ENCODE data around the gene SF3B3.

SF3B3 gene

DNA sequence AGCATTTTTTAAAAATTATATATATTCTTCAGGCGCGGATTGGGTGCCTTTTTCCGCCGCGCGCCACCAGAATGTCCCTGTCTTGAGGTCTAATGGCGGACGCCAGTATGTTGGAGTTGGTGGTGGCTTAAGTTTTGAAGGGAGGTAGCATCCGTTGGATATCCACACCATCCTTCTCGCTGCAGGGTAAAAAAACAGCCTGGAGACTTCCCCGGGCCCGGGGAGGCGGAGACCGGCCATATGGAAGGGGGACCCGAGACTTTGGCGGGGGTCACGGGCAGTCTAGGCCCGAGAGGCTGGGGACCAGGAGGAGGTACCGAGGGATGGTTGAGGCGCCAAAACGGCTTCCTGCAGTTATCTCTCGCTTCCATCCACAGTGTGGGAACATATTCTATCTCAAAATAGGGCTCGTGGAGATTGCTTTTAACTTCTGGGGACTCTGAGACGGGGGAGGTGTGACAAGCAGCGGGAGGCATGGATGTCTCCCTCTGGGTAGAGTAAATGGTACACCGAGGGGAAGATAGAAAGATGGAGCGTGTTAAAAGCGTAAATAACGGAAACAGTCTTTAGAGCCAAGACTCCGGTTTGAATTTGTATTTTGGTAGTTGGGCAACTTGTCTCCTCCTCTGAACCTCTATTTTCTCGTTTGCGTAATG lies at the start of gene SF3B3:
Gene SF3B3 (plus strand): TSS at position 74 of the 656 bp plus-strand sequence. CDS start 2,841 bp downstream, outside the sequence.
- DNase-seq: no peak

DNA sequence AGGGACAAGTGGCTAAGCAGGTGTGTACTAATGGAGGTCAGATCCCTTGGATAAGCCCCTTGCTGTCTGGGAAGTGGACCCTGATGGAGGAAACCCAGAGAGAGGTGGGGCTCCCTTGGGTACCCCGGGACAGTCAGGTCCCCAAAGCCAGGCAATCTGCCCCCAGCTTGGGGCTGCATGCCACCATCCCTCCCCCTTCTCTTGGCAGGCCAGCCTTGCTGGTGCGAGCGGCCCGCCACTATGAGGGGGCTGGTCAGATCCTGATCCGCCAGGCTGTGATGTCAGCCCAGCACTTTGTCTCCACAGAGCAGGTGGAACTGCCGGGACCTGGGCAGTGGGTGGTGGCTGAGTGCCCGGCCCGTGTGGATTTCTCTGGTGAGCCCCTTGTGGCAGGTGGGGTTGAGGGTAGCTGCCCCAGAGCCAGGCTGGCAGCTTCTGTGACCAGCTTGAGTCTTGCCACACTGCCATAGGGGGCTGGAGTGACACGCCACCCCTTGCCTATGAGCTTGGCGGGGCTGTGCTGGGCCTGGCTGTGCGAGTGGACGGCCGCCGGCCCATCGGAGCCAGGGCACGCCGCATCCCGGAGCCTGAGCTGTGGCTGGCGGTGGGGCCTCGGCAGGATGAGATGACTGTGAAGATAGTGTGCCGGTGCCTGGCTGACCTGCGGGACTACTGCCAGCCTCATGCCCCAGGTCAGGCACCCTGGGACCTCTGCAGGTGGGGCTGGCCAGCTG lies 49.1 kb upstream of the SF3B3 start:
- no peak for DNase-seq

DNA sequence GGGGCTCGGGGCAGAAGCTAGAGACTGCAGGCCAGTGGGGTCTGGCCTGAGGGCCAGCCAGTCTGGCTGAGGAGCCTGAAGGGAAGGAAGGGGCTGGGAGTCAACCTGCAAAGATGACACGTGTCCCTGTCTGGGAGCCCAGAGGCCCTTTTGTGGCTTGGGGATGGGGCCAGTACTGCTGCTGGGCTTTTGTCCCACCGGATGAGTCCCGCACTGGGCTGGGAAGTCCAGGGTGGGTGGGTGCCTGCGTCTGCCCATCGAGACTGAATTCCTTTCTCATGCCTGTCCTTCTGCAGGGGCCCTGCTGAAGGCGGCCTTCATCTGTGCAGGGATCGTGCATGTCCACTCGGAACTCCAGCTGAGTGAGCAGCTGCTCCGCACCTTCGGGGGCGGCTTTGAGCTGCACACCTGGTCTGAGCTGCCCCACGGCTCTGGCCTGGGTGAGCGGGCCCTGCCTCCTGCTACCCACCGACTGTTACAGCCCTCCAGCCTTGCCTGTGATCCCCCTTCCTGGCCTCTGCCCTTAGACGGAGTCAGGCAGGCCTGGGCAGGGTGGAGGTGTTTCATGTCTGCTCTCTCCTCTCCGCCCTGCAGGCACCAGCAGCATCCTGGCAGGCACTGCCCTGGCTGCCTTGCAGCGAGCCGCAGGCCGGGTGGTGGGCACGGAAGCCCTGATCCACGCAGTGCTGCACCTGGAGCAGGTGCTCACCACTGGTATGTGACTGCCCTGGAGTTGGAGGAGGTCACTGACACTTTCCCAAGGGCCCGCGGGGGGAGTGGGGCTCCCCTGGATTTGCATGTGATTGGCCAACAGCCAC lies 48.4 kb upstream of the SF3B3 start:
- no peak for DNase-seq

DNA sequence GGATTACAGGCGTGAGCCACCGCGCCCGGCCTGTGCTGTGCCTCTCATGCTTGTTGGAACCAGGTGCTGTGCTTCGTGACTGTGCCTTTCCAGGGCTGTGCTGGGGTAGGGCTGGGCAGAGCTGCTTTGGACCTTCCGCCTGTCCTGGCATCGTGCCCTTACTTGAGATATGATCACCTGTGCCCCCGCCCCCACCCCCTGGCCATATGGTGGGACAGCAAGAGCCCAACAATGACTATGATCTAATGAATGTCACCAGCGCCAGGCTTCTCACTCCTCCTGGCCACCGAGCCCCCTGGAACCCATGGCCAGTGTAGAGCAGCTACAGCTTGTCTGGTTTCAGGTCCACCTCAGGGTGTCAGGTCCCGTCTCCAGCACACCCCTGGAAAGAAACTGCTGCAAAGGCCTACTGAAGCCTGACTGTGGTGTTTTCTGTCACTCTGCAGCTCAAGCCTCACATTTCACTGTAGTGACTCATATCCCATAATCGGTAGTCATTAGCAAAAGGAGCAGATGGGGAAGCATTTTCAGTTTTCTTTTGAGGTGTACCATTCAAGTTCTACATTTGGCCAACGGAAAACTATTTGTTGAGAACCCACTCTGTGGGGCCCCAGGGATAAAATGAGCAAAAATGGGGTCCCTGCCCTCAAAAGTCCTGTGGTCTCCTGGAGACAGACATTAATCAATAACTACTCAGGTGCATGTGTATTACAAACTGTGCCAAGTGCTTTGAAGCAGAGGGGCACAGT lies 47.2 kb upstream of the SF3B3 start:
- no peak for DNase-seq

DNA sequence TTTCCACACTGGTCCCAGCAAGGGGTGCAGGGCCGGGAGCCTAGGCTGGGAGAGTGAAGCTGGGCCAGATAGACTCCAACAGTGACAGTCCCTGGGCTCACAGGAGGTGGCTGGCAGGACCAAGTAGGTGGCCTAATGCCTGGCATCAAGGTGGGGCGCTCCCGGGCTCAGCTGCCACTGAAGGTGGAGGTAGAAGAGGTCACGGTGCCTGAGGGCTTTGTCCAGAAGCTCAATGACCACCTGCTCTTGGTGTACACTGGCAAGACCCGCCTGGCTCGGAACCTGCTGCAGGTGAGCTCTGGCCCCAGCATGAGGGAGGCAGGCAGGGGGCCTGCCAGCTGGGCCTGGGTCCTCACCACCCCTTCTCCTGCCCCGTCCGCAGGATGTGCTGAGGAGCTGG lies 45.4 kb upstream of the SF3B3 start:
- no peak for DNase-seq

DNA sequence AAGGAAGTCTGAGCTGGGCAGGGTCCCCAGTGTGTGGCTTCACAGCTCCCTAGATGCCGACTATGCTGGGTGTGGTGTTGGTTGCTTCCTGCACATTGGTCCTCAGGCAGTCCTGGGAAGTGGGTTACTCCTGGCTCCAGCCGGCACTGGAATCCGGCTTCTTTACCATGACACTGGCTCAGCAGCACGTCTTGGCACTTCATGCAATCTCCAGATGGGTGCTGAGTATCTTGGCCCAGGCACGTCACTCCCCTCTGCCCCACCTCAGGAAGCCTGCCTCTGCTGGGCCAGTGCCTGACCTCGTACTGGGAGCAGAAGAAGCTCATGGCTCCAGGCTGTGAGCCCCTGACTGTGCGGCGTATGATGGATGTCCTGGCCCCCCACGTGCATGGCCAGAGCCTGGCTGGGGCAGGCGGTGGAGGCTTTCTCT lies 44.7 kb upstream of the SF3B3 start:
- no peak for DNase-seq

DNA sequence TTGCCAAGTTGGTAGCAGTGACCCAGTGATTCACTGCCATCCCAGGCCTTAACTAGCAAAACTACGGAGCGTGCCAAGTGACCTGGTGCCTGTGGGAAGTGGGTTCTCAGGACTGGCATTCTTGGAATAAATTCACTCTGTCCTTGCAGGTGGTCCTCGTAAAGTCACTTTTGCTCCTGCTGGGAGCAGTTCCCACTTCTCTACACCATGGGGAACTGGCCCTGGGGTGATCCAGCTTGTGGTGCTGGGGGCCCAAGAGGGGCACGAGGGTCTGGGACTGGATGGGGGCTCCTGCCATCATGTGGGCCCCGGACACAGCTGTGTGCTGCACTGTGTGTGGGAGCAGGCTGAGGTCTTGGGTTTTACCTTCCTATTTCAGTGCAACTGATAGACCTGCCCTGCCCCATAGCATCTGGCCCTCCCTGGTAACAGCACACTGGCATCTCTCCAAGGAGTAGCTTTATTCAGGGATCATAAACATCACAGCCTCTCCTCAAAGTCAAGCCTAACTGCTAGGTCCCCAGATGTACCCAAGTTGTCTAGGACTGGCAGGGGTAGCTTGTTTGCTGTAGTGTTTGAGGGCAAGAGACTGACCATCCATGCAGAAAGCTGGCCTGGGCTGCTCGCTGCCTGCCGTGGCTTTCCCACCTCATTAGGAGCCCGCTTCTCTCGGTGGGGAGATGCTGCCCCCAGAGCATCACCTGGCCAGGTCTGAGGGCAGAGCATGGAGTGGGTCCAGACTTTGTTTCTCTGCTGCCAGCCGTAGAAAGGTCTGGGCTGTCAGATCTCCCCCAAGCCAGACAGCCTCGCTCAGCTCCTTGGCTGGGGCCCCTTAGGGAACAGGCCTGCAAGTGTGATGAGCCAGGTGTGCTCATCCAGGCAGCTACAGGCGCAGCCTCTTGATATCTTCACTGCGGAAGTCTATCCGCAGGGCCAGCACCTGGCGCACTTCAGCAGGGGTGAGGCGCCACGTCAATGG lies 43.2 kb upstream of the SF3B3 start:
- DNase-seq: no peak

DNA sequence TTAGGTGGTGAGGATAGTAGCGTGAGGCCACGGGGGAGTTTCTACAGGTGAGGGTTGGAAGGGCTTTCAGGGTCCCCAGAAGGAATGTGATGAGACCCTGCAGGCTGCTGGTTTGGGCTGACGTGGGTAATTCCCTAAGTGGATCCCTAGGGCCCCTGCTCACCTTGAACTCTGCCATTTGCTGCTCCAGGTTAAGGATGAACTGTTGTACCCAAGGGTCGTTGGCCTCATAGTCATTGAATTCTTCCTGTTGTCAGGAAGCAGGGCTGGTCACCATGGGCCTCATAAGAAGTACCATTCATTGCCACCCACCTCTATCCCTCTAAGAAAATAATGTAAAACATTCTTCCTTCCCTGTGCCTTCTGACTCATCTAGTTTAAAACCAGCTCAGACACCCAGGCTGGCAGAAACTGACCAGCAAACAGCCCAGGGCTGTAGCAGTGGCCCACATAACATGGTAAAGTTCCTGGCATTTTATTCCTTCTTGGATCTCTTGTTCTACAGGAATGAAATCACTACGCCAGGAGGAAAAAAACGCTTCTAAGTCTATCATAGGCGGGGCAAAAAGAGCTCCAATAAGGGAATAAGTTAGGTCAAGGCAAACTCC lies 41.6 kb upstream of the SF3B3 start:
- no peak for DNase-seq

DNA sequence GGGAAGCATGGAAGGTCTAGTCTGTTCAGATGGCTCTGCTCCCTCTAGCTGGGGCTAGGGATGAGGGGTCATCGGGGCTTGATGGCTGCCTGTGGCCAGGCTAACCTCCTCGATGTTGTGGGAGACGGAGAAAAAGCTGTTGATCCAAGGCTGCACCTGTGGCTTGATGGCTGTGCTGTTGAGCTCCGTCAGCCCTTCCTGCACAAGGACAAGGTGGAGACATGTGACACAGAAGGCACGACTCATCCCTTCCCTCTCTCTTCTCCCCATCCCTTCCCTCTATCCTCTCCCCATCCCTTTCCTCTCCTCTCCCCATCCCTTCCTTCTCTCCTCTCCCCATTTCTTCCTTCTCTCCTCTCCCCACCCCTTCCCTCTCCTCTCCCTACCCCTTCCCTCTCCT lies 41.0 kb upstream of the SF3B3 start:
- DNase-seq: no peak

DNA sequence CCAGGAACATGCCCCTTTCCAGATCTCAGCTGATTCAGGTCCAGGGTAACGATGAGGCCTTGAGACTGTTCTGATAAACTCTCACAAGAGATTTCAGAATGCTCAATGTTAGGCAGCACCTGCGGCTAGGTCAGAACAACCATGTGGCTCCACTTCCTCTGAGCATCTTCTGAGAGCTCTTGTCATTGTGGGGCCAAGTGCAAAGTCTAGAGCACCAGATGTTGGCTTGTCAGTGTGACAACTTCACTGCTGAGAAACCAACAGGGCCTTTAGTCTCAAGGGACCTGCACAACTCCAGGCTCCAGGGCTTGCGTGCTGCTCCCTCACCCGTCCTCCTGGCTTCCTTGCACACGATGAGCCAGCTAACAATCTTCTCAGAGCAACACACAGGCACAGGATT lies 40.2 kb upstream of the SF3B3 start:
- no peak for DNase-seq

DNA sequence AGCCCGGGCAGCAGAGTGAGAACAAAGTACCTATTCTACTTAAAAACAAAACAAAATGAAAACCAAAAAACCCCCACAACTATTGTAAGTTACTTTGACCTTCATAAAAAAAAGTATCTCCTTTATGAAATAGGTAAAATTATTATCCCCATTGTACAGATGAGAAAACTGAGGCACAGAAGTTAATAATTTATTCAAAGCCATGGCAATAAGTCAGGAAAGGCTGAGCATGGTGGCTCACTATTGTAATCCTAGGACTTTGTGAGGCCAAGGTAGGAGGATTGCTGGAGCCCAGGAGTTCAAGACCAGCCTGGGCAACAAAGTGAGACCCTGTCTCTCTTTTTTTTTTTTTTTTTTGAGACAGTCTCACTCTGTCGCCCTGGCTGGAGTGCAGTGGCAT lies 38.7 kb upstream of the SF3B3 start:
- no peak for DNase-seq

DNA sequence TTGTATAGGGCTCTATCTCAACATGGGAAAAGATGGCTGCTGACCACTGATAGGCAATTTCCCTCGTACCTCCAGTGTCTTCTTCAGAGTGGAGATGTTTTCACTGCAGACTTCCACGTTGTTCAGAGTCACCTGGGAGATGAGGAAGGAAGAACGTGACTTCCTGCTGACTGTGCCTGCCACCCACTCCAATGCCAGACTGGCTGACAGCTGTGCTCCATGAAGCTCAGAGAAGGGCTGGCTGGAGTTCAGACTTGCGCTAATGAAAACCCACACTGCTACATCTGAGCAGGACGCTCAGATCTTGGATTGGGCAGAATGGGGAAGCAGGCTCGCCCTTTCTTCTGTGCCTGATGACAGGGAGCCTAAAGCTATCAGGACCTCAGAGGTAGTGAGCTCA lies 33.4 kb upstream of the SF3B3 start:
- DNase-seq: no peak

DNA sequence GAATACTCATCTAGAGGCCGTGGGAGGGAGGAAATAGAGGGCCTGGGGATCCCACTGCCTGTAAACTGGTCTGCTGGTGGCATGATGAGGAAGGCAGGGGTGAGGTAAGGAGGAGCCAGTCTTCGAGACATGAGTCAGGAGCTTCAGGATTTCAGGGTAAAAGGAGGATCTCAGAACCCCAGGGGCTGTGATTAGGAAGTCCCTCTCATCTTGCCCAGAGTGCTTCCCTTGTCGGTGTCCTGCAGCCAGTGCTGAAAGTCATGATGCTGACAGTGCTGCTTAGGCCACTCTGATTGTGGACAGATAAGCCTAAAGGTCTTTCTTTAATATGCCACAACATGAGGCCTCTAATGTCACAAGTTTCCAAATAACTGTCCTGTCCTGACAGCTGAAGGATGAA lies 29.8 kb upstream of the SF3B3 start:
- DNase-seq: no peak

DNA sequence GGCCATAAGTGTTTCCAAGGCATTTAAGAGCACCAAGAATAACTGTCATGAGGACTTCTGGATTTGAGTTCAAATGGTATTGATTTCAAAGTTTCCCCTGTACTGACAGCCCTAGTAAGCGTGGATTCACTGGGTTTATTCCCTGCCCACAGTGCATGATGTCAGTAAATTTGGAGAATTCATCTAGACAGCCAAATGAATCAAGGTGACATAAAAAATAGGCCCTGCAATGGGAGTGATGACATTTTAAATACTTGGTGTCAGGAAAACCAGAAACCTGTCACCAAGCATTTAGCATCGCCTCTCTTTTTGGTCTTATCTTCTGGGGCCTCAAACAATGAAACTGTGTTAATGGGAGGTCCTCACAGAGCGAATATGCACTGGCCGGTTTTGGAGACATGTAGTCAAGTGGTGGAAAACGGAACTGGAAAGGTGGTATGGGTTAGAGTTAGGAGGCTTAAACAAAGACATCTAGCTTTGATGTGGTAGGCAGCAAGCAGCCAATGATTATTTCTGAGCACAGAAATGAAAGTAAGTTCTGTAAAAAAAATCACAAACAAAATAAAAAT lies 29.3 kb upstream of the SF3B3 start:
- no peak for DNase-seq

DNA sequence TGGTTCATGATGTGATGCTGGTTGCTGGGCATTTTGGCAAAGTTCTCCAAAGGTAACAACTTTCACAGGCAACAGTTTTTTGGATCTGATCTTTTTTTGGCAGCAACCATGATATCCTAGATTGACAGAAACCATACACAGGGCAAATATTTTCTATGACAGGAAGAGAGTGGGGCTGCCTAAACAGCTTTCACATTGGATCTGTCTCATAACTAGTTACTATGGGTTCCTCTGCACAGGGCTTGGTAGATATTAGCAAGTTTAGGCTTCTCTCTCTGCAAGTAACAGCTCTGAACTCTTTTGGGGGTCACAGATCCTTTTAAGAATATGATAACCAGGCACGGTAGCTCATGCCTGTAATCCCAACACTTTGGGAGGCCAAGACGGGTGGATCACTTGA lies 28.8 kb upstream of the SF3B3 start:
- DNase-seq: no peak

DNA sequence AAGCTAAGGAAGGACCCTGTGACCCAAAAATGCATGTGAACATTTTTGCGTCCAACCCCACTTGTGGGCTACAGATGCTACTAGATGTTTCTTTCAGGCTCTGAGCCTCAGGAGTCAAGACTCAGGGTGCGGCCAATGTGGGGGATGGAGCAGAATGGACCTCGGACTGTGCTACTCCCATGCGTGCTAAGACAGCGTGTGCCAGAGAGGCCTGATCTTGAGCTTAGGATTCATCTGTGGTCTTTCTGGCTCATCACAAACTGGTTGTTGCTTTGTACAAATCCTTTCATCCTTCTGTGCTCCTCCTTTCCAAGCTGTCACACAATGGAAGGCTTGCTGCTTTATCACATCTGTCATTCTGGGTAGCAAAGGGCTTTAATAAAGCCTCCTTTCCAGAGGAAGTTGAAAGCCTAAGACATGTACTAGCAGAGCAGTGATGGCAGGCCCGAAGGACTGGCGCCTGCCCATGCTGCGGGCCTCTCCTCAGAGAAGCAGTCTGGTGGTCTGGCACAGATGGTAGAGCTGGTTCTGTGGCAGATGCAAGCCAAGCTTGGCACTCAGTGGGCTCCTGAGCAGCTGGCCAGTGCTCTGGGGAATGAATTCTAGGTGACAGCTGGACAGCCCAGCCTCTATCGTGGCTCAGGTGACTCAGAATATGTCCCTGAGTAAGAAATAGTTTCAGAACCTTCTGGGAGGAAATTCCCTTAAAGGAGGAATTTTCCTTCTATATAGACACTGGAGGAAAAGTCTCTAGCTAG lies 28.0 kb upstream of the SF3B3 start:
- no peak for DNase-seq

DNA sequence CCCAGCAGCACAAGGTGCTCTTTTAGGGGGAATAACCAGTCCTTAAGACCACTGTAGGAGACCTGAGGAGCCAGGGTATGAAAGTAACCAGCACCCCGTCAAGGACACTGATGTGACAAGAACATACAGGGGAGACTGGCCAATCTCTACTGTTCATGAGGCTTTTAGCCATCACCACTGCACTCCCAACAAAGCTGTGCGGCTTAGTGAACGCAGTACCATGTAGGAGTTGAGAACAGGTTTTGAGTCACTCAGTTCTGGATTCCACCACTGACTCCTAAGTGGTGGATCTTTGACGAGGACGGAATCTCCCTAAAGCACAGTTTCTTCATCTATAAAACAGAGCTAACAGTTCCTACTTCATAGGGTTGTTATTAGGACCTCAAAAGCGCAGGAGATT lies 27.1 kb upstream of the SF3B3 start:
- DNase-seq: no peak

DNA sequence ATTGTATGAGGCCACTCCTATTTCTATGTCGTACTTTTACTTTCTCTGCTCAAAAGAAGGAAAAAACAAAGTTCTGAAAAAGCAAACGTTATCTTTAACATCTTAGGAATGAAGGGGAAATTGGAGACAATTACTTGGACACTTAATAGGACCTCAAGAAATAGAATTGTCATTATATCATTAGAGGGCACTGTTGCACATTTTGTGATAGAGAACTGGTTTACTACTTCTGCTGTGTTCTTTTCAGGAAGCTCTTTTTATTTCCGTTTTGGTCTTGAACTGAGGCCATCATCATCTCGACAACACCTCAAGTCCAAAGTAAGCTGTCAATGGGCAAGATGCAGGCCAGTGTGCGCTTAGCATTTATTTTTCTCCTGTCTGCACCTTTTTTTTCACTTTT lies 14.9 kb upstream of the SF3B3 start:
- peak; percentile 53 for DNase-seq

DNA sequence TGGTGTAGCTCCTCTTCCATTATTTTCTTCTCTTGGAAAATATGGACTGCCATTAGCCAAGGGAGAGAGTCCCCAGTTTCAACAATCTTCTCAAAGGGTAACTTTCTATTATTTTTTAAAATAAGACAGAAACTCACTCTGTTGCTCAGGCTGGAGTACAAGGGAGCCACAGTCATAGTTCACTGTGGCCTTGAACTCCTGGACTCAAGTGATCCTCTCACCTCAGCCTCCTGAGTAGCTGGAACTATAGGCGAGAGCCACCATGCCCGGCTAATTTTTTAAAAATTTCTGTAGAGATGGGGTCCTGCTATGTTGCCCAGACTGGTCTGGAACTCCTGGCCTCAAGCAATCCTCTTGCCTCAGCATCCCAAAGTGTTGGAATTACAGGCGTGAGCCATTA lies 13.4 kb upstream of the SF3B3 start:
- DNase-seq: no peak

DNA sequence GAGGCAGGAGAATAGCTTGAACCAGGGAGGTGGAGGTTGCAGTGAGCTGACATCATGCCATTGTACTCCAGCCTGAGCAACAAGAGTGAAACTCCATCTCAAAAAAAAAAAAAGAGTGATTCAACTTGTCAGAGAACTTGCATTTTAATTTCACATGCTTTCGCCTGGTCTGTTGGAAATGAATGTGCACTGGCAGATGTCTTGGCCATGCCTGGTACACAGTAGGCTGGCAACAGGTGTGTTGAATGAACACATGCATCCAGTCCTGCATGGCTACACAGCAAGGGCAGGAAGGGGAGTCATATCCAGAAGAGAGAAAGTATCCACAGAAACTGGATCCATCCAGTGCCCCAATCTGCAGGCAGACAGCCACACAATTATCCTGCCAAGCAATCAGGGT lies 11.8 kb upstream of the SF3B3 start:
- DNase-seq: no peak
